Endothelial cell of umbilical vein (primary cell): ENCODE data around the gene SAXO1. TPM values are rescaled to one million over a fixed set of nuclear protein-coding genes. Genes with fewer than 3 reads are reported as not detected.
A peak's percentile ranks its signal among the peaks of the same experiment; 100 is the strongest.

Source experiments
- BruUV-seq: library from RNA; stranded (reverse); fragments of 400-500 nt; replicated peaks from 2 replicates; lab custom pipeline; 2021; lab: Mats Ljungman, UMichigan
- CTCF ChIA-PET: fragments of 300-600, 350-600 bp; sonication (Branson Sonifier 250); formaldehyde crosslinking; loops from one replicate; lab custom pipeline; 2021; ENCODE audit warnings: antibody characterized with exemption, inconsistent platforms; lab: Charles Lee
- POLR2A ChIA-PET: fragments of 300-600, 350-600 bp; sonication (Branson Sonifier 250); formaldehyde crosslinking; loops from one replicate; lab custom pipeline; 2021; ENCODE audit warnings: antibody characterized with exemption, inconsistent platforms; lab: Charles Lee
- DNase-seq: peaks from one replicate; pipeline ENCODE4 v3.0.0-alpha.2; 2011; ENCODE audit warnings: low read depth, low spot score
- FAIRE-seq: peaks from 2 replicates; lab custom pipeline; 2011; peaks lifted over from hg19 to GRCh38; lab: Jason Lieb, UNC
- H2AFZ ChIP-seq: 2 replicates; pipeline ENCODE4 v1.6.0; 2012; ENCODE audit warnings: low read depth, low read length, control low read depth, inconsistent platforms
- H3K27ac ChIP-seq: 2 replicates; pipeline ENCODE4 v1.5.1; 2011; ENCODE audit warnings: low read depth, mild to moderate bottlenecking, control low read depth, low read length, moderate library complexity; ENCODE audit not compliant: insufficient read depth
- H3K27me3 ChIP-seq, 2 experiments: 2 replicates each; pipeline versions ENCODE4 v1.6.0 to v1.6.1; 2011; ENCODE audit warnings: low read length in 2 of 2, mixed read lengths in 1 of 2; ENCODE audit not compliant: control insufficient read depth in 2 of 2, insufficient read depth in 2 of 2
- H3K36me3 ChIP-seq, 2 experiments: 2 replicates in 1 of 2; 3 replicates in 1 of 2; pipeline ENCODE4 v1.5.1; 2011; ENCODE audit warnings: low read length in 2 of 2, mild to moderate bottlenecking in 1 of 2, moderate library complexity in 1 of 2; ENCODE audit not compliant: control insufficient read depth in 2 of 2, insufficient read depth in 2 of 2; ENCODE audit errors: extremely low read depth in 1 of 2
- H3K4me1 ChIP-seq: 3 replicates; pipeline ENCODE4 v1.5.1; 2011; ENCODE audit warnings: mild to moderate bottlenecking, low read length; ENCODE audit not compliant: control insufficient read depth, insufficient read depth; ENCODE audit errors: extremely low read depth
- H3K4me2 ChIP-seq: 2 replicates; pipeline ENCODE4 v1.6.1; 2011; ENCODE audit warnings: low read length, control low read depth, mixed read lengths; ENCODE audit not compliant: insufficient read depth
- H3K4me3 ChIP-seq, 3 experiments: fragments of 200-600 bp in 1 of 3; sonication (generic), shearing (Covaris generic) in 1 of 3; replicated peaks in 1 of 3; 2 replicates each; pipeline ENCODE4 v1.5.1; 2011 to 2016; ENCODE audit warnings: control low read depth in 3 of 3, low read length in 3 of 3, mild to moderate bottlenecking in 2 of 3, inconsistent platforms in 1 of 3, low read depth in 1 of 3, moderate library complexity in 1 of 3; ENCODE audit not compliant: insufficient read depth in 1 of 3
- H3K79me2 ChIP-seq: 2 replicates; pipeline ENCODE4 v1.6.0; 2012; ENCODE audit warnings: low read length, inconsistent platforms; ENCODE audit not compliant: control insufficient read depth, insufficient read depth
- H3K9ac ChIP-seq: replicated peaks from 2 replicates; pipeline ENCODE3; 2011; ENCODE audit warnings: low read length, control low read depth; ENCODE audit not compliant: insufficient read depth; ENCODE audit errors: extremely low read depth
- H3K9me1 ChIP-seq: replicated peaks from 3 replicates; pipeline ENCODE4 v1.6.0; 2011; ENCODE audit warnings: mild to moderate bottlenecking, low read length; ENCODE audit not compliant: control insufficient read depth, insufficient read depth; ENCODE audit errors: extremely low read depth
- H3K9me3 ChIP-seq: replicated peaks from 2 replicates; pipeline ENCODE4 v1.5.1; 2012; ENCODE audit warnings: low read length, inconsistent platforms; ENCODE audit not compliant: control insufficient read depth, insufficient read depth
- H4K20me1 ChIP-seq: replicated peaks from 2 replicates; pipeline ENCODE3; 2011; ENCODE audit warnings: mild to moderate bottlenecking, low read length; ENCODE audit not compliant: control insufficient read depth, insufficient read depth; ENCODE audit errors: extremely low read depth
- CTCF ChIP-seq, 2 donors: IDR thresholded peaks; 1 replicate in 1 of 2; 2 replicates in 1 of 2; pipeline ENCODE4 v1.5.1; 2011; ENCODE audit warnings: low read length in 2 of 2, mild to moderate bottlenecking in 2 of 2, moderate library complexity in 2 of 2, control low read depth in 1 of 2, inconsistent platforms in 1 of 2, low read depth in 1 of 2; ENCODE audit not compliant: insufficient read depth in 1 of 2; ENCODE audit errors: extremely low read depth in 1 of 2
- EZH2 ChIP-seq: IDR thresholded peaks from 2 replicates; pipeline ENCODE4 v1.6.1; 2012; ENCODE audit warnings: borderline replicate concordance, low read depth, mild to moderate bottlenecking, moderate library complexity, low read length, inconsistent platforms; ENCODE audit not compliant: severe bottlenecking
- FOS ChIP-seq: IDR thresholded peaks from 2 replicates; pipeline ENCODE4 v1.6.1; 2011; ENCODE audit warnings: mild to moderate bottlenecking, low read length, moderate library complexity, borderline replicate concordance; ENCODE audit not compliant: insufficient read depth
- GATA2 ChIP-seq: IDR thresholded peaks from 2 replicates; pipeline ENCODE4 v1.7.0; 2011; ENCODE audit warnings: low read depth, mild to moderate bottlenecking, moderate library complexity, mixed read lengths, low read length; ENCODE audit not compliant: insufficient read length, insufficient read depth
- JUN ChIP-seq: IDR thresholded peaks from 2 replicates; pipeline ENCODE4 v1.6.1; 2011; ENCODE audit warnings: borderline replicate concordance, low read depth; ENCODE audit not compliant: insufficient read length, insufficient read depth
- MAX ChIP-seq: IDR thresholded peaks from 2 replicates; pipeline ENCODE4 v1.6.1; 2011; ENCODE audit not compliant: insufficient read depth, insufficient read length
- MYC ChIP-seq: IDR thresholded peaks from one replicate; pipeline ENCODE4 v1.6.1; 2011; ENCODE audit warnings: mild to moderate bottlenecking, low read depth, low read length
- POLR2A ChIP-seq: IDR thresholded peaks from 2 replicates; pipeline ENCODE4 v1.6.1; 2012; ENCODE audit warnings: low read depth, mild to moderate bottlenecking, control low read depth, low read length
- POLR2AphosphoS5 ChIP-seq: IDR thresholded peaks from 2 replicates; pipeline ENCODE4 v1.6.1; 2012; ENCODE audit warnings: low read depth, mild to moderate bottlenecking, control low read depth, low read length, moderate library complexity; ENCODE audit not compliant: insufficient read depth
- dilution Hi-C: fragments of 300-500 bp; cut with MboI; formaldehyde crosslinking; loops from one replicate; pipeline ENCODE4 v1.15.0; 2019; ENCODE audit warnings: low sequenced_read_pairs; ENCODE audit not compliant: extremely low pct_ligation_motif_present
- intact Hi-C: fragments of 100-400 bp; cut with micrococcal nuclease; formaldehyde crosslinking; loops from one replicate; pipeline ENCODE4 v1.10.0; 2022
- polyA plus RNA-seq, 4 experiments: library from polyadenylated mRNA; depleted of rRNA in 3 of 4; stranded (reverse) in 3 of 4; unstranded in 1 of 4; fragments of >200 nt; gene quantifications; 2 replicates each; pipeline versions ENCODE4 v1.2.1 to v1.2.3, GENCODE V29; 2011 to 2012; ENCODE audit warnings: missing spikeins in 1 of 4
- total RNA-seq: library from RNA; stranded (reverse); gene quantifications from 2 replicates; pipeline ENCODE4 v1.2.3, GENCODE V29; 2021

SAXO1 gene
- total and polyA plus RNA-seq, 2 donors (not counting 3 experiments of a cell fraction or from before 2014, with no cell fraction given), result not detected

- dilution Hi-C loops, result no loop called here
Measured at GRCh38 chr9:19074836-19075235, 41.8 kb upstream of the SAXO1 start.

More at GRCh38 chr9:19074836-19075235, 41.8 kb upstream of the SAXO1 start:
- TF ChIP-seq POLR2AphosphoS5, result no peak
- TF ChIP-seq MYC, result no peak
- no peak for TF ChIP-seq POLR2A
- TF ChIP-seq GATA2, result no peak
- peak; percentile 36 for TF ChIP-seq FOS
- TF ChIP-seq EZH2, result no peak
- TF ChIP-seq MAX, result no peak
- TF ChIP-seq JUN, result peak; percentile 58
- TF ChIP-seq CTCF (IDR thresholded peaks at IDR 0.05; ENCODE audit: extremely low read depth in 1 of 2, insufficient read depth in 1 of 2, low read depth in 1 of 2, low read length in 2 of 2), result no peak
- Histone ChIP-seq H3K4me3 (no peak overlapping the region), H4K20me1 (no peaks in the 10 kb centered on the region), H3K4me2 (peak overlapping the region; percentile 64), H3K9ac (peak overlapping the region; percentile 37), H3K27ac (peak overlapping the region; percentile 74), H3K79me2 (peaks cover 1% of the 10 kb centered on the region), H3K9me3 (no peaks in the 10 kb centered on the region), H3K36me3 (peaks cover 5 to 9% of the 10 kb centered on the region in 2 experiments), H2AFZ (no peak overlapping the region), H3K27me3 (no peaks in the 10 kb centered on the region), H3K9me1 (no peaks in the 10 kb centered on the region), H3K4me1 (peaks cover 25% of the 10 kb centered on the region)
- POLR2A ChIA-PET, result no interaction called here
- FAIRE-seq, result no peak
- CTCF ChIA-PET, result no interaction called here
- peak; percentile 59 for DNase-seq
- BruUV-seq, result no TSS peak
- intact Hi-C loops, result no loop called here
